T-cell (primary cell): ENCODE results near the gene MDH2. TPM values are rescaled to one million over a fixed set of nuclear protein-coding genes. Genes with fewer than 3 reads are reported as not detected.

Source experiments
- ATAC-seq, 4 experiments: fragments of 200-7000 bp in 3 of 4; fragments of 150-1000 bp in 1 of 4; cut with Tn5 transposase; replicated peaks in 1 of 4; 1 replicate in 3 of 4; 2 replicates in 1 of 4; pipeline ENCODE4 v1.10.0; 2021; ENCODE audit warnings: moderate library complexity in 3 of 4, mild to moderate bottlenecking in 2 of 4, moderate number of reproducible peaks in 1 of 4
- CTCF ChIA-PET, 2 donors: fragments of 300-600 bp; sonication (Branson Sonifier 250); formaldehyde crosslinking; loops; one replicate each; lab custom pipeline; 2022; ENCODE audit warnings: antibody characterized with exemption in 2 of 2; lab: Charles Lee
- POLR2A ChIA-PET, 2 donors: fragments of 300-600 bp; sonication (Branson Sonifier 250); formaldehyde crosslinking; loops; one replicate each; lab custom pipeline; 2022; ENCODE audit warnings: antibody characterized with exemption in 2 of 2; lab: Charles Lee
- DNase-seq, 35 experiments: peaks; one replicate each; pipeline versions ENCODE4 v3.0.0 to v3.0.0-alpha.2; 2013 to 2023
- H3K27ac ChIP-seq: one replicate; pipeline ENCODE4 v1.5.1; 2013; ENCODE audit warnings: low read length
- H3K27me3 ChIP-seq, 2 experiments: replicated peaks in 1 of 2; 1 replicate in 1 of 2; 2 replicates in 1 of 2; pipeline versions ENCODE4 v1.6.1 to v1.7.0; 2013; ENCODE audit warnings: low read length in 1 of 2, mixed read lengths in 1 of 2; ENCODE audit not compliant: control insufficient read depth in 2 of 2, insufficient read depth in 2 of 2; ENCODE audit errors: extremely low read depth in 1 of 2
- H3K36me3 ChIP-seq, 2 donors: 1 replicate in 1 of 2; 2 replicates in 1 of 2; pipeline versions ENCODE4 v1.6.1 to v1.7.0; 2013; ENCODE audit warnings: low read length in 1 of 2; ENCODE audit not compliant: control insufficient read depth in 2 of 2, insufficient read depth in 1 of 2; ENCODE audit errors: extremely low read depth in 1 of 2
- H3K4me1 ChIP-seq, 2 experiments: 1 replicate in 1 of 2; 2 replicates in 1 of 2; pipeline versions ENCODE4 v1.6.1 to v1.7.0; 2013; ENCODE audit warnings: low read length in 2 of 2, mixed read lengths in 1 of 2; ENCODE audit not compliant: insufficient read depth in 2 of 2, control insufficient read depth in 1 of 2; ENCODE audit errors: extremely low read depth in 1 of 2
- H3K4me3 ChIP-seq, 2 donors: 1 replicate in 1 of 2; 2 replicates in 1 of 2; pipeline versions ENCODE4 v1.5.1 to v1.7.0; 2013; ENCODE audit warnings: mild to moderate bottlenecking in 2 of 2, low read length in 1 of 2, moderate library complexity in 1 of 2; ENCODE audit not compliant: control insufficient read depth in 1 of 2; ENCODE audit errors: extremely low read depth in 1 of 2
- H3K9me3 ChIP-seq: 2 replicates; pipeline ENCODE4 v1.7.0; 2013
- H3K27ac Mint-ChIP-seq, 2 donors: one replicate each; pipeline ENCODE4 v1.8.0; 2020 to 2021; ENCODE audit warnings: mild to moderate bottlenecking in 2 of 2, mixed read lengths in 2 of 2
- H3K27me3 Mint-ChIP-seq, 2 donors: one replicate each; pipeline ENCODE4 v1.8.0; 2021 to 2022; ENCODE audit warnings: mixed read lengths in 2 of 2
- H3K36me3 Mint-ChIP-seq: one replicate; pipeline ENCODE4 v1.8.0; 2021; ENCODE audit warnings: mixed read lengths
- H3K4me1 Mint-ChIP-seq, 3 donors: one replicate each; pipeline ENCODE4 v1.8.0; 2020 to 2022; ENCODE audit warnings: mixed read lengths in 3 of 3, mild to moderate bottlenecking in 1 of 3
- H3K4me3 Mint-ChIP-seq, 3 donors: one replicate each; pipeline ENCODE4 v1.8.0; 2020 to 2022; ENCODE audit warnings: mild to moderate bottlenecking in 3 of 3, mixed read lengths in 3 of 3, moderate library complexity in 3 of 3
- H3K9me3 Mint-ChIP-seq, 3 donors: one replicate each; pipeline ENCODE4 v1.8.0; 2020 to 2022; ENCODE audit warnings: mixed read lengths in 3 of 3
- WGBS: methylation state at CpG from one replicate; pipeline ENCODE4 v1.1.5; 2013; ENCODE audit warnings: missing lambda C conversion rate; ENCODE audit not compliant: insufficient coverage; 5-methylcytosine and 5-hydroxymethylcytosine counted together
- total RNA-seq, 35 experiments: library from RNA in 6 of 35; stranded (reverse) in 6 of 35; fragments of 120-200 nt in 1 of 35; gene quantifications; one replicate each; pipeline versions ENCODE4 v1.2.1 to v1.2.4 and lab custom pipeline; 2013 to 2026

Gene MDH2
- total RNA-seq, 5 donors from 2014 or later (not counting 1 experiment from before 2014, with no cell fraction given), result 72.0 to 113 (median 93.6) TPM

DNA sequence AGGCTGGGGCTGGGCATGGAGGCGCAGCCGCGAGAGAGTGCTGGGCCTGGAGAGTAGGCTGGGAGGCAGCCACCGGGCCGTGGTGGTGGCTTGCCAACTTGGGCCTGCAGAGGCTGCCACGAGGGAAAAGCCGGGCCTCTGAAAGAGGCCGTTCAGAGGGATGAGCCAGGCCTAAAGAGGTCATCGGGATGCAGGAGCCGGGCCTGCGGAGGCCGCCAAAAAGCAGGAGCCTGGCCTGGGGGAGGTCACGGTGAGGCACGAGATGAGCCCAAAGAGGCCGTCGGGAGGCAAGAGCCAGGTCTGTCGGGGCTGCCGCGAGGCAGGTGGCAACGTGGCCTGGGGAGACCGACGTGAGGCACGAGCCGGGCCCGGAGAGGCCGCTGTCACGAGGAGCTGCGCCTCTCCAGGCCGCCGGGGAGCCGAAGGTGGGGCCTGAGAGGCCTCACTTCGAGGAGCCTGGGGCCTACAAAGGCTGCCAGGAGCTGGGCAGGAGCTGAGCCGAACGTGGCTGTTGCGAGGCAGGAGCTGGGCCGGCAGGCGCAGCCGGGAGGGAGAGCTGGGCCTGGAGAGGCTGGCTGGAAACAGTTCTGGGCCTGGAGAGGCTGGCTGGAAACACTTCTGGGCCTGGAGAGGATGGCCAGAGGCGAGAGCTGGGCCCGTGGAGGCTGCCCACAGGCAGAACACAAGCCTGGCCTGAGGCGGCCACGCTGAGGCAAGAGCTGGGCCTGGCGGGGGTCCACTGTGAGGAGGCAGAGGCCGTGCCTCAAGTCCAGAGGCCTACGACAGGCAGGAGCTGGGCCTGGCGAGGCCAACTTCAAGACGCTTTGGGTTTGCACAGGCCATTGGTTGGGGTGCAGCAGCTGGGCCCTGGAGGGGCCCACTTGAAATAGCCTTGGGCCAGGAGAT, 24.6 kb downstream of the MDH2 start:
- POLR2A ChIA-PET, result interaction anchor here in 1 of 2 donors (0.6 kb wide), 1 partner anchor 25 kb away, joined by 3 read pairs; no protein-coding TSS in a partner anchor
- no peaks in the 10 kb centered on the region for H3K9me3 ChIP-seq
- peaks cover 3 to 7% (median 7%) of the 10 kb centered on the region in 3 donors for H3K4me1 Mint-ChIP-seq
- H3K27ac Mint-ChIP-seq, result no peak overlapping the region
- ATAC-seq (no peak), DNase-seq (no peak)
- no peak overlapping the region for H3K4me3 ChIP-seq
- 95% methylated on average over 47 of the region's 47 CpGs for WGBS
- H3K36me3 Mint-ChIP-seq, result no peaks in the 10 kb centered on the region
- H3K27me3 ChIP-seq, result peaks cover 0 to 4% of the 10 kb centered on the region in 2 experiments
- H3K27me3 Mint-ChIP-seq, result no peaks in the 10 kb centered on the region
- no peak overlapping the region for H3K27ac ChIP-seq
- H3K36me3 ChIP-seq, result no peaks in the 10 kb centered on the region
- H3K4me1 ChIP-seq, result no peaks in the 10 kb centered on the region
- H3K4me3 Mint-ChIP-seq, result no peak overlapping the region
- CTCF ChIA-PET, result no interaction called here
- peaks cover 0 to 5% (median 3%) of the 10 kb centered on the region in 3 donors for H3K9me3 Mint-ChIP-seq

GRCh38 chr7:76073335-76073990, 25.6 kb downstream of the MDH2 start:
- CTCF ChIA-PET, result no interaction called here
- H3K9me3 ChIP-seq, result no peaks in the 10 kb centered on the region
- no peak overlapping the region for H3K4me3 ChIP-seq
- H3K27me3 ChIP-seq, result peaks cover 0 to 4% of the 10 kb centered on the region in 2 experiments
- H3K9me3 Mint-ChIP-seq, result peaks cover 0 to 5% (median 3%) of the 10 kb centered on the region in 3 donors
- H3K27ac ChIP-seq, result no peak overlapping the region
- H3K36me3 Mint-ChIP-seq, result no peaks in the 10 kb centered on the region
- ATAC-seq (no peak), DNase-seq (no peak)
- no peak overlapping the region for H3K27ac Mint-ChIP-seq
- H3K4me1 Mint-ChIP-seq, result peaks cover 7 to 12% (median 11%) of the 10 kb centered on the region in 3 donors
- no peaks in the 10 kb centered on the region for H3K36me3 ChIP-seq
- H3K4me1 ChIP-seq, result no peaks in the 10 kb centered on the region
- H3K27me3 Mint-ChIP-seq, result no peaks in the 10 kb centered on the region
- WGBS, result 96% methylated on average over 38 of the region's 45 CpGs
- H3K4me3 Mint-ChIP-seq, result no peak overlapping the region
- POLR2A ChIA-PET, result no interaction called here

DNA sequence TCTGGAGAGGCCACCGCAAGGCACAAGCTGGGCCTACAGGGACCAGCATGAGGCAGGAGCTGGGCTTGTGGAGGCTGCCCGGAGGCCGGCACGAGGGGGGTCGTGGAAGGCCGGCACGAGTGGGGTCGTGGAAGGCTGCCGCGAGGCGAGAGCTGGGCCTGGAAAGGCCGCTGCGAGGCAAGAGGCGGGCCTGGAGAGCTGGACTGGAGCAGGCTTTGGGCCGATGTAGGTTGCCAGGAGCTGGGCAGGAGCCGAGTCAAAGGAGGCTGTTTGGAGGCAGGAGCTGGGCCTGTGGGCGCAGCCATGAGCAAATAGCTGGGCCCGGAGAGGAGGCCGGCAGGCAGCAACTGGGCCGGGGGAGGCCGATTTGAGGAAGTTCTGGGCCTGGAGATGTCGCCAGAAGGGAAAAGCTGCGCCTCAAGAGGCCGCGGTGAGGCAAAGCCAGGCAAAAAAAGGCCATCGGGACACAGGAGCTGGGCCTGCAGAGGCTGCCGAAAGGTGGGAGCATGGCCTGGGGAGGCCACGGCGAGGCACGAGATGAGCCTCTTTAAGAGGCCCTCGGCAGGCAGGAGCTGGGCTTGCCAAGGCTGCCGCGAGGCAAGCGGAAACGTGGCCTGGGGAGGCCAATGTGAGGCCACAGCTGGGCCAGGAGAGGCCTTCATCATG, 26.5 kb downstream of the MDH2 start:
- Mint-ChIP-seq H3K9me3 (peaks cover 0 to 5% (median 3%) of the 10 kb centered on the region in 3 donors), H3K4me3 (no peak overlapping the region), H3K4me1 (peaks cover 7 to 12% (median 11%) of the 10 kb centered on the region in 3 donors), H3K27me3 (no peaks in the 10 kb centered on the region), H3K27ac (no peak overlapping the region), H3K36me3 (no peaks in the 10 kb centered on the region)
- CTCF ChIA-PET, result no interaction called here
- Histone ChIP-seq H3K36me3 (no peaks in the 10 kb centered on the region), H3K4me3 (no peak overlapping the region), H3K4me1 (no peaks in the 10 kb centered on the region), H3K27ac (no peak overlapping the region), H3K9me3 (no peaks in the 10 kb centered on the region), H3K27me3 (peaks cover 0 to 4% of the 10 kb centered on the region in 2 experiments)
- 97% methylated on average over 35 of the region's 35 CpGs for WGBS
- POLR2A ChIA-PET, result no interaction called here
- DNase-seq (no peak), ATAC-seq (no peak)

DNA sequence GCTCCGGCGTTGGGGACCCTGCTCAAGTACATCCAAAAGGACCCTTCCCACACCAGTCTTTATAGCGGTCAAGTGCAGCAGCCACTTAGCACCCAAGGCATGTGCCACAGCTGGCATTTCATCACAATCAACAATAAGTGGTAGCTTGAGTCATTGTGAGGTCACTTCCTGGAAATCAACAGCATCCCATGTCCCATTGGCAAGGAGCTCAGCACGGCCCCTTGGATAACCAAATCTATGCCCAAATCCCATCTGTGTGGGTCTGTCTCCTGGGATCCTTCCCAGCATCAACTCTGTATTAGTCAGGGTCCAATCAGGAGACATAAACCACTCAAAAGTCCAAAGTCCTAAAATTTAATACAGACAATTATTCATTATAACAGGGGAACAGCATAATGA, 27.1 kb downstream of the MDH2 start:
- 100% methylated on average over 3 of the region's 4 CpGs for WGBS
- H3K27ac Mint-ChIP-seq, result no peak overlapping the region
- H3K4me1 Mint-ChIP-seq, result peaks cover 7 to 12% (median 11%) of the 10 kb centered on the region in 3 donors
- no peak overlapping the region for H3K4me3 ChIP-seq
- ChIA-PET POLR2A (no interaction called here), CTCF (no interaction called here)
- H3K27ac ChIP-seq, result no peak overlapping the region
- no peaks in the 10 kb centered on the region for H3K36me3 Mint-ChIP-seq
- DNase-seq (no peak), ATAC-seq (no peak)
- no peaks in the 10 kb centered on the region for H3K4me1 ChIP-seq
- H3K27me3 ChIP-seq, result peaks cover 0 to 4% of the 10 kb centered on the region in 2 experiments
- no peaks in the 10 kb centered on the region for H3K36me3 ChIP-seq
- no peaks in the 10 kb centered on the region for H3K27me3 Mint-ChIP-seq
- H3K9me3 Mint-ChIP-seq, result peaks cover 0 to 5% (median 3%) of the 10 kb centered on the region in 3 donors
- no peaks in the 10 kb centered on the region for H3K9me3 ChIP-seq
- H3K4me3 Mint-ChIP-seq, result no peak overlapping the region

- DNase-seq, result no peak
- H3K4me3 ChIP-seq, result no peak overlapping the region
- Mint-ChIP-seq H3K27ac (no peak overlapping the region), H3K36me3 (no peaks in the 10 kb centered on the region), H3K4me3 (no peak overlapping the region), H3K9me3 (peaks cover 0 to 5% (median 3%) of the 10 kb centered on the region in 3 donors), H3K27me3 (peaks cover 0 to 4% of the 10 kb centered on the region in 2 donors), H3K4me1 (peaks cover 7 to 12% (median 11%) of the 10 kb centered on the region in 3 donors)
- CTCF ChIA-PET, result no interaction called here
- H3K27me3 ChIP-seq, result peaks cover 0 to 7% of the 10 kb centered on the region in 2 experiments
- POLR2A ChIA-PET, result no interaction called here
- no CpG with 5 or more reads among the region's 6 CpGs for WGBS
- H3K9me3 ChIP-seq, result no peaks in the 10 kb centered on the region
- H3K4me1 ChIP-seq, result no peaks in the 10 kb centered on the region
- H3K36me3 ChIP-seq, result no peaks in the 10 kb centered on the region
- H3K27ac ChIP-seq, result no peak overlapping the region
- ATAC-seq, result no peak
Measured at GRCh38 chr7:76076995-76077394, 29.1 kb downstream of the MDH2 start.

- Mint-ChIP-seq H3K36me3 (no peaks in the 10 kb centered on the region), H3K9me3 (peaks cover 0 to 5% (median 3%) of the 10 kb centered on the region in 3 donors), H3K27ac (no peak overlapping the region), H3K4me3 (no peak overlapping the region), H3K4me1 (peaks cover 7 to 12% (median 11%) of the 10 kb centered on the region in 3 donors), H3K27me3 (peaks cover 0 to 4% of the 10 kb centered on the region in 2 donors)
- no peaks in the 10 kb centered on the region for H3K4me1 ChIP-seq
- 9% methylated on average over 1 of the region's 3 CpGs for WGBS
- H3K27me3 ChIP-seq, result peaks cover 0 to 7% of the 10 kb centered on the region in 2 experiments
- no peak for DNase-seq
- no peak for ATAC-seq
- ChIA-PET POLR2A (no interaction called here), CTCF (no interaction called here)
- H3K4me3 ChIP-seq, result no peak overlapping the region
- no peak overlapping the region for H3K27ac ChIP-seq
- H3K36me3 ChIP-seq, result no peaks in the 10 kb centered on the region
- H3K9me3 ChIP-seq, result no peaks in the 10 kb centered on the region
Measured at GRCh38 chr7:76077435-76077834, 29.5 kb downstream of the MDH2 start.
